Activated CD8-positive, alpha-beta memory T cell treated with anti-CD3 and anti-CD28 coated beads, Interleukin-2, amount 10 ng/mL, durations not matched to agents 7 days and 5 days (primary cell): ENCODE measurements around the gene SPATA17. TPM values are rescaled to one million over a fixed set of nuclear protein-coding genes. Genes with fewer than 3 reads are reported as not detected.
"Not testable (repeated sequence)": the region's sequence is repeated elsewhere in the genome, so short reads cannot be mapped to it uniquely, and the experiment has no call there.

Experiments
- ATAC-seq: fragments of 150-1000 bp; cut with Tn5 transposase; one replicate; pipeline ENCODE4 v1.10.0; 2021; ENCODE audit warnings: moderate library complexity
- CTCF ChIA-PET: fragments of 350-600 bp; sonication (Branson Sonifier 250); formaldehyde crosslinking; loops from one replicate; lab custom pipeline; 2021; ENCODE audit warnings: antibody characterized with exemption; lab: Charles Lee
- DNase-seq: peaks from one replicate; pipeline ENCODE4 v3.0.0-alpha.2; 2020
- H3K27ac Mint-ChIP-seq: one replicate; pipeline ENCODE4 v1.8.0; 2021; ENCODE audit warnings: mild to moderate bottlenecking, mixed read lengths
- H3K27me3 Mint-ChIP-seq: one replicate; pipeline ENCODE4 v1.8.0; 2021; ENCODE audit warnings: mixed read lengths
- H3K36me3 Mint-ChIP-seq: one replicate; pipeline ENCODE4 v1.8.0; 2021; ENCODE audit warnings: mild to moderate bottlenecking, mixed read lengths
- H3K4me1 Mint-ChIP-seq: one replicate; pipeline ENCODE4 v1.8.0; 2021; ENCODE audit warnings: mixed read lengths
- H3K4me3 Mint-ChIP-seq: one replicate; pipeline ENCODE4 v1.8.0; 2021; ENCODE audit warnings: mild to moderate bottlenecking, moderate library complexity, mixed read lengths
- H3K9me3 Mint-ChIP-seq: one replicate; pipeline ENCODE4 v1.8.0; 2022; ENCODE audit warnings: low read depth, mixed read lengths
- total RNA-seq, 2 experiments: library from RNA; stranded (reverse); gene quantifications; one replicate each; pipeline ENCODE4 v1.2.3, GENCODE V29; 2021

Gene SPATA17, protein sequence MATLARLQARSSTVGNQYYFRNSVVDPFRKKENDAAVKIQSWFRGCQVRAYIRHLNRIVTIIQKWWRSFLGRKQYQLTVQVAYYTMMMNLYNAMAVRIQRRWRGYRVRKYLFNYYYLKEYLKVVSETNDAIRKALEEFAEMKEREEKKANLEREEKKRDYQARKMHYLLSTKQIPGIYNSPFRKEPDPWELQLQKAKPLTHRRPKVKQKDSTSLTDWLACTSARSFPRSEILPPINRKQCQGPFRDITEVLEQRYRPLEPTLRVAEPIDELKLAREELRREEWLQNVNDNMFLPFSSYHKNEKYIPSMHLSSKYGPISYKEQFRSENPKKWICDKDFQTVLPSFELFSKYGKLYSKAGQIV
- not detected for total RNA-seq

DNA sequence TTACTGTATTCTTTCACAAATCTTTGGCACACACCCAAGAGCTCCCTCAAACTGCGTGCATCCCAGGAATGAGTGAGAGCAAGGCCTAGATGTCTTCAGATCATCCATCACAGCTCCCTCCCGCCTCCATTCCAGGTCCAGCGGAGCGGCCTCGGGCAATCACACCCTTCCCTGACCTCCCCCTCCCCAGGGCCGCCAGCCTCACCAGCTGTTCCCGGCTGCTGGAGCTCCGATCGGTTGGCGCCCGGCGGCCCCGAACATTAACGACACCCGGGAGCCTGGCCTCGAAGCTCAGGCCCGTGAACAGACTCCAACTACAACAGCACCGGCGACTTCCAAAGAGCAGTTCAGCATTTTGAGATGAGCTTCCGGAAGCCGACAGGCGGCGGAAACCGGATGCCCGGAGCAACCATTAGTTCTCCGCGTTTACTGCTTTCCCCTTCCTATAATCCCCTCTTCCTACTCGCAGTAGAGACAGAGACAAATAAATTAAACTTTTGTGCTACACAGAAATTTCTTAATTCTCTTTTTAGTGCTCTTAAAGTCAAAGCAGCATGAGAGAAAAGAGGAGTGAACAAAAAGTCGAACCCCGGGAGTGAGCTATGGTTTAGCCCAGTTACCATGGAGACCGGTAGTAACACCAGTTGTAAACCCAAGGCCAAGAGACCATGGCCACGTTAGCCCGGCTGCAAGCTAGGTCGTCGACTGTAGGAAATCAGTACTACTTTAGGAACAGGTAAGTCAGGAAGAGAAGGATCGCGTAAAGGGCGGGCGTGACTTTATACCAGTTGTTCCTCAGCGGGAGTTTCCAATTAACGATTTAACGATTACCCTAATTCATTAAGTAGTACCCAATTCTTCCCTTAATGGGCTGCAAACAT lies at the start of gene SPATA17, which contains the start of gene GPATCH2:
SPATA17 (plus strand) TSS at position 634 of the 881 bp plus-strand sequence; CDS start at position 669, 35 bp downstream.
GPATCH2 (minus strand) TSS at position 380 of the 881 bp plus-strand sequence; CDS start at position 261, 119 bp downstream.
- Mint-ChIP-seq H3K4me1 (peaks cover 28% of the 10 kb centered on the region), H3K36me3 (no peaks in the 10 kb centered on the region), H3K4me3 (peak within 1 kb of the TSS; percentile 89), H3K9me3 (no peaks in the 10 kb centered on the region), H3K27ac (peak within 1 kb of the TSS; percentile 97), H3K27me3 (peaks cover 2% of the 10 kb centered on the region)
- ATAC-seq: peak; percentile 95
- DNase-seq: peak; percentile 85
- CTCF ChIA-PET: interaction anchor here (1.1 to 1.6 kb wide), 3 partner anchors 10 to 149 kb away, joined by 3 to 5 read pairs (median 5); no protein-coding TSS in a partner anchor

DNA sequence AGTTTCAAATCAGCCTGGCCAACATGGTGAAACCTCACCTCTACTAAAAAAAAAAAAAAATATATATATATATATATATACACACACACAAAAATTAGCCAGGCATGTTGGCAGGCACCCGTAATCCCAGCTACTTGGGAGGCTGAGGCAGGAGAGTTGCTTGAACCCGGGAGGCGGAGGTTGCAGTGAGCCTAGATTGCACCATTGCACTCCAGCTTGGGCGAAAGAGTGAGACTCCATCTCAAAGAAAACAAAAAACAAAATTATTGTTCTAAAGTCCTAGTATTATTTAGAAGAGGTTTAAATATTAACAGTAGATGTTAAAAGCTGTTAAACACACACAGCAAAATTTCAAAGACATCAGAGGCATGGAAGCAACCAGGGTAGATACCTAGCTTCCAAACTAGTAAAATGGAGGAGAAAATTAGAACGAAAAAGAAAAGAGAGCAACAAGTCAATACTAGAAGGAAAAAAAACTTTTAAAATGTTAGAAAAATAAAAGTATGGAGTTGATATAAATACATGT lies 46.8 kb upstream of the SPATA17 start:
- H3K4me3 Mint-ChIP-seq, H3K4me1 Mint-ChIP-seq, H3K9me3 Mint-ChIP-seq, H3K27ac Mint-ChIP-seq, CTCF ChIA-PET, DNase-seq, H3K36me3 Mint-ChIP-seq, H3K27me3 Mint-ChIP-seq, ATAC-seq: not testable (repeated sequence)

DNA sequence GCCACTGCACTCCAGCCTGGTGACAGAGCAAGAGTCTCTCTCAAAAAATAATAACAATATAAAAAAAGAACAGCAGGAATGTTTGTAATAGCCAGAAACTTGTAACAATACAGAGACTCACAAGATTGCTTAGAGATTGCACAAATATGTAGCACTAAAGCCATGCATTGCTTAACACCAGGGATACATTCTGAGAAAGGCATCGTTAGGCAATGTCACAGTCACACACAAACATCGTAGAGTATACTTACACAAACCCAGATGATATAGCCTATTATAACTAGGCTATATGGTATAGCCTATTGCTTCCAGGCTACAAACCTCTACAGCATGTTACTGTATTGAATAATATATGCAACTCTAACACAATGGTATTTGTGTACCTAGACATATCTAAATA lies 45.6 kb upstream of the SPATA17 start:
- DNase-seq (no peak), ATAC-seq (no peak)
- CTCF ChIA-PET: no interaction called here
- H3K27me3 Mint-ChIP-seq: no peaks in the 10 kb centered on the region
- H3K36me3 Mint-ChIP-seq: peaks cover 5% of the 10 kb centered on the region
- no peaks in the 10 kb centered on the region for H3K4me1 Mint-ChIP-seq
- H3K4me3 Mint-ChIP-seq: no peak overlapping the region
- no peak overlapping the region for H3K27ac Mint-ChIP-seq
- no peaks in the 10 kb centered on the region for H3K9me3 Mint-ChIP-seq

DNA sequence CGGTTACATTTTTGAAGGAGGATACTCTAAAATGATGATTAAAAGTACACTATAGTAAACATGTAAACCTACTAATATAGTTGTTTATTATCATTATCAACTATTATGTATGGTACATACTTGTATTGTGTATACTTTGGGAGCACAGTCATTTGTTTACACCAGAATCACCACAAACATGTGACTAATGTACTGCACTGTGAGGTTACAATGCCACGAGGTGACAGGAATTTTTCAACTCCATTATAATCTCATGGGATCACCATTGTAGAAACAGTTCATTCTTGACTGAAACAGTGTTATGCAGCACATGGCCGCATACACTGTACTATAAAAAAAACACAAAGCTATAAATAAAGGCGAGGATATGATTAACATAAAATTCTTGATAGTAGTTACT lies 44.6 kb upstream of the SPATA17 start:
- no peaks in the 10 kb centered on the region for H3K4me1 Mint-ChIP-seq
- CTCF ChIA-PET: no interaction called here
- H3K36me3 Mint-ChIP-seq: peaks cover 1% of the 10 kb centered on the region
- H3K27me3 Mint-ChIP-seq: no peaks in the 10 kb centered on the region
- DNase-seq (no peak), ATAC-seq (no peak)
- H3K4me3 Mint-ChIP-seq: no peak overlapping the region
- H3K9me3 Mint-ChIP-seq: no peaks in the 10 kb centered on the region
- no peak overlapping the region for H3K27ac Mint-ChIP-seq

DNA sequence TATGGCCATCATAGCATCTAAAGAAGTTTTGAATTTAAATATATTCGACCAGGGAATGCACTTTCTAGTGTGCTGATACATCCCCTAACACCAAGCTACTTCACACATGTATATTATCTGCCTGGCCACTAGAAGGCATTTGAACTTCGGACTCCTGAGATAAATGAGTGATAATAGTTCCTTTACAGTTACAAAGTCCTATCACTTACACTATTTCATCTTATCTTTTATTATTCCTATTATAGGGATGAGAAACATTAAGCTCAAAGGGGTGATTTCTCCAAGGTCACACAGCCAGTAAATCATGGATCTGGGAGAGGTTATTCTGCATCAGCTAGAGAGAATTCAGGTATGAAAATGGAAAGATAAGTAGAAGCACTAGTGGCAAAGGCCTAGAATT lies 40.5 kb upstream of the SPATA17 start:
- Mint-ChIP-seq H3K27me3 (no peaks in the 10 kb centered on the region), H3K4me3 (no peak overlapping the region), H3K27ac (no peak overlapping the region), H3K9me3 (no peaks in the 10 kb centered on the region), H3K4me1 (no peaks in the 10 kb centered on the region), H3K36me3 (peaks cover 1% of the 10 kb centered on the region)
- CTCF ChIA-PET: no interaction called here
- DNase-seq: no peak
- ATAC-seq: no peak

DNA sequence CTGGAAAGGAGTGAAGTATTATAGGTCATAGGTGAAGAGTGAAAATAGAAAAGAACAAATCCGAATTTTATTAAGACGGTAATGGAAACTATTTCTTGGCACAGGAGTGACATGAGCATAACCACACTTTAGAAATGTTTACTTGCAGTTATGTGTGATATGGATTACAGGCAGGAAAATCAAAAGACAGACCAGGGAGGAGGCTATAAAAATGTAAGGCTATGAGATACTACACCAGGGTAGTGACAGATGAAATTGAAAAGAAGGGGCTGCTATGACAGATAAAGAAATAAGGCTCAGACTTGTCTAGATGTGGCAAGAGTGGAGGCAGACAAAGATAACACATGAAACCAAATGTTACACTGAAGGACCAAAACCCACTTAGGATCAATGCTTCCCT lies 32.0 kb upstream of the SPATA17 start:
- Mint-ChIP-seq H3K36me3 (peaks cover 4% of the 10 kb centered on the region), H3K4me1 (no peaks in the 10 kb centered on the region), H3K27ac (no peak overlapping the region), H3K27me3 (no peaks in the 10 kb centered on the region), H3K9me3 (no peaks in the 10 kb centered on the region), H3K4me3 (no peak overlapping the region)
- CTCF ChIA-PET: no interaction called here
- ATAC-seq (no peak), DNase-seq (no peak)

DNA sequence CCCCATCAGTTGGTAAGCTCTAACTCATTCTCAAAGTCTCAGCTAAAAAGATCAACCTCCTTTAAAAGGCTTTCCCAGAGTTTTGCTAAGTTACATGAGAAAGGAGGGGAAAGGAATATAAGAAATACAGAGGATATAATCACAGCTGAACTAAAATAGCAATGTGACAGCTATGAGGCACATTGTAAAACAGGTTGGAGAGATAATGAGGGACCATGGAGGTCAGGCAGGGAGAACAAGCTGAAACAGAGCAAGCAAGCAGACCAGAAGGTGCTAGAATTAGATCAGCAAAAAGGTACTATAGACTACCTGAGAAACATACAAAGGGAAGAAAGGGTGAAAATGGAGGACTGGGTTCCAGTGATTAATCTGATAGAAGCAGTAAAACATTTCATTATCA lies 28.8 kb upstream of the SPATA17 start:
- Mint-ChIP-seq H3K9me3 (no peaks in the 10 kb centered on the region), H3K27me3 (no peaks in the 10 kb centered on the region), H3K4me3 (no peak overlapping the region), H3K4me1 (no peaks in the 10 kb centered on the region), H3K36me3 (peaks cover 7% of the 10 kb centered on the region), H3K27ac (no peak overlapping the region)
- CTCF ChIA-PET: no interaction called here
- DNase-seq (no peak), ATAC-seq (no peak)

DNA sequence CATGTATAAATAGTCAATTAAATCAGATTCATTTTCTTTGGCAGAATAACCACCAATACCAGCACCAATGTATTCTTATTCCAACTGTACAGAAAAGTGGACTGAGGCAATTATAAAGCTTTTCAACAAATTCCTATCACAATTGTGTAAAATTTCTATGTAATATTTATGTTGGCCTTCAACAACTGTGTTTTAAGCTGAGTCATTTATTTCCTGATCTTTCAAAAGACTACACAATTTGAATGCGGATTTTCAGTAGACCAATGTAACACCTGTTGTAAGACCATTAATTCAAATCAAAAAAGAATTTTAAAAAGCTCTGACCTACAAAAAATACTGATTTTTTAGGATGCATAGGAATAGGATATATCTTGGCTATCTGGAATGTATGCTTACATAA lies 25.8 kb upstream of the SPATA17 start:
- H3K27me3 Mint-ChIP-seq: no peaks in the 10 kb centered on the region
- CTCF ChIA-PET: no interaction called here
- H3K9me3 Mint-ChIP-seq: no peaks in the 10 kb centered on the region
- no peaks in the 10 kb centered on the region for H3K4me1 Mint-ChIP-seq
- no peak for ATAC-seq
- peaks cover 13% of the 10 kb centered on the region for H3K36me3 Mint-ChIP-seq
- no peak overlapping the region for H3K27ac Mint-ChIP-seq
- no peak for DNase-seq
- H3K4me3 Mint-ChIP-seq: no peak overlapping the region

DNA sequence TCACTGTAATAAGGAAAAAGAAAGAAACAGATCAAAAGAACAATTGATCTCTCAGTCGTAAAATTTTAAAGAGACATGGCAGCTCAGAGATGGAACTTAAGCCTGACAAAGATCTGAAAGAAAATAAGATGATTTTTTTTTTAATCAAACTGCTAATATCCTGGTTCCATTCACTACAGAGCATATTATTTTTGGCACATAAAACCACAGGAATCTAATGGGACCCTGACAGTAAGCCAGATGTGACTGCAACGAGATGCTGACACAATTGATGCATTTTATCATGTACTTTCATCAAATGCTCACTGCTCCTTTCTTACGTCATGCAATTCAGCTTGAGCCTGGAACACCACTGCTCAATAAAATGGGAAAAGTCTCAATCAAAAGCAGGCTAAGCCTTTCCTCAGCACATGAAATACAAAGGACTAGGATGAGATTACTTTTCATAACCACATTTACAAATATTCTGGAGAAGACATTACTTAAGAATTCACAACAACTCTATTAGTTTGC lies 16.9 kb upstream of the SPATA17 start:
- no peaks in the 10 kb centered on the region for H3K4me1 Mint-ChIP-seq
- H3K4me3 Mint-ChIP-seq: no peak overlapping the region
- H3K36me3 Mint-ChIP-seq: peaks cover 15% of the 10 kb centered on the region
- CTCF ChIA-PET: no interaction called here
- no peaks in the 10 kb centered on the region for H3K9me3 Mint-ChIP-seq
- DNase-seq: no peak
- ATAC-seq: no peak
- H3K27me3 Mint-ChIP-seq: no peaks in the 10 kb centered on the region
- H3K27ac Mint-ChIP-seq: no peak overlapping the region

DNA sequence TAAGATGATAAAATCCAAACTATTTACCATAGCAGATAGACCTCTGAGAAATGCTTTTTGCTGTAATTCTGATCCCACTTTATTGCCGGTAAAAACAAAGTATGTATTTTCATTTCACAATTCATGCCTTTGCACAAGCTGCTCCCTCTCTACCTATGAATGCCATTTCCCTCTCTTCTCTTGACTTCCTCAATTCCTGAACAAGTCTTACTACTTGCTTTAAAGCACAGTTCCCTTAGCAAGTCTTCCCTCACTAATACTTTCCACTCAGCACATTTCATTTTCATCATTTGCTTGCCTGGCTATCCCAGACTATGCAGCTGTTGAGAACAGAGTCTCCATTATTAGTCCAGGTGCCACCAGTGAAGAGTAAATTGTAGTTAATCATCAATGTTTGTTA lies 14.0 kb upstream of the SPATA17 start:
- no peak overlapping the region for H3K4me3 Mint-ChIP-seq
- CTCF ChIA-PET: interaction anchor here (1.7 kb wide), 1 partner anchor 14 kb away, joined by 5 read pairs; the partner anchor contains the start of genes GPATCH2 and SPATA17
- H3K27ac Mint-ChIP-seq: no peak overlapping the region
- H3K4me1 Mint-ChIP-seq: peaks cover 17% of the 10 kb centered on the region
- ATAC-seq (no peak), DNase-seq (no peak)
- H3K27me3 Mint-ChIP-seq: no peaks in the 10 kb centered on the region
- H3K36me3 Mint-ChIP-seq: peaks cover 21% of the 10 kb centered on the region
- no peaks in the 10 kb centered on the region for H3K9me3 Mint-ChIP-seq

DNA sequence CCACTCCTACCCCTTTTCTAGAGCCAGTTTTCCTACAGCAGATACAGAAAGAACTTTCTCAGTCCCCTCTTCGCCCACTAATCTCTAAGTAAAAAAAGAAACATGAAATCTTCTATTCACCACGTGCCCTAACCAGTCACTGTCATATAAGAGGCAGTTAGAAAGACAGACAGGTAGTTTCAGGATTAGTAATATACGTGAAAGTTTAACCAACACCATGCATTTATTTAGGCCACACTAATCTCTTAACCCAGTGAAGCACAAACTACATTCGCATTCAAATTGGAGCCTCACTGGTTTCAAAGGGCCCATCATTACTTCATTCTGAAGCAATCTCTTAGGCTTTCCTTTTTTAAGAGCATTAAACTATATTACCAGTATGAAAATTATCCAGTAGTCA lies 10.3 kb upstream of the SPATA17 start:
- CTCF ChIA-PET: interaction anchor here (1.8 kb wide), 1 partner anchor 10 kb away, joined by 5 read pairs; the partner anchor contains the start of genes GPATCH2 and SPATA17
- ATAC-seq (peak; percentile 99), DNase-seq (no peak)
- peaks cover 20% of the 10 kb centered on the region for H3K4me1 Mint-ChIP-seq
- H3K36me3 Mint-ChIP-seq: peaks cover 23% of the 10 kb centered on the region
- no peaks in the 10 kb centered on the region for H3K27me3 Mint-ChIP-seq
- H3K4me3 Mint-ChIP-seq: no peak overlapping the region
- H3K9me3 Mint-ChIP-seq: no peaks in the 10 kb centered on the region
- no peak overlapping the region for H3K27ac Mint-ChIP-seq

DNA sequence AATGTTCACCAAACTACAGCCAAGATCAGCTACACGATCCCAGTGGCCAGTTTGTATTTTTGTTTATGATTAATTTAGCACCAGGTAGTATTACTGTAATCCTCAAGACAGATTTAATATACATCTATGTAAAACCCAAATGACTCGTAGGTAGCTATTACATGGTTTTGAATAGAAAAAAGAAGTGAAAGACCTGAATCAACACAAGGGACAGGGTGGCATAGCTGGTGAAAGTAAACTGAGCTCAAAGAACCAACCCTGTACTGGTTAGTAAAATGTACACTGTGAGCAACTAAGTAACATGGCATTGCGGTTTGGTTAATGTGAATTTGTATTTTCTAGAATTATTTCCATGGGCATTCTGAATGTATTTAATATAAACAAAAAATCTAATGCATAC lies 9.1 kb upstream of the SPATA17 start:
- CTCF ChIA-PET: interaction anchor here (1.8 kb wide), 1 partner anchor 9 kb away, joined by 5 read pairs; the partner anchor contains the start of genes GPATCH2 and SPATA17
- Mint-ChIP-seq H3K27ac (no peak overlapping the region), H3K27me3 (no peaks in the 10 kb centered on the region)

DNA sequence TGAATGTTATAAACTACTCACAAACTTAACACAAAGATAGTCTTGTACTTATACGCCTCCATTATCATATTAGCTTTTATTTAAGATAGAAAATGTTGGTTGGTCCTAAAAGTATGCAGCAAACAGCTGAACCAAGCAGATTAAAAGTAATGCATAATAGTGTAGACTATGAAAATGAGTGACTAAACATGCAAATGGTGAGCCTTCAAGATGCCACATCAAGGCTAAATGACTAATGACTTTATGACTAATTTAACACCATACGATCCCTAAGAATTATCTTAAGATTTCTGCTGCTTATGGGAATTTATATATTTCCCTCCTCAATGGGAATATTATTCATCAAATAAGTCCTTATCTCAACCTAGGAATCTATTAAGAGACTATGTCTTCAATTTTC lies 4.8 kb upstream of the SPATA17 start:
- no peak for ATAC-seq
- H3K27ac Mint-ChIP-seq: no peak overlapping the region
- H3K27me3 Mint-ChIP-seq: no peaks in the 10 kb centered on the region
- H3K4me3 Mint-ChIP-seq: no peak overlapping the region
- H3K36me3 Mint-ChIP-seq: peaks cover 6% of the 10 kb centered on the region
- CTCF ChIA-PET: no interaction called here
- no peaks in the 10 kb centered on the region for H3K9me3 Mint-ChIP-seq
- H3K4me1 Mint-ChIP-seq: peaks cover 32% of the 10 kb centered on the region
- no peak for DNase-seq

More for the DNA sequence above, 9.1 kb upstream of the SPATA17 start:
- DNase-seq (no peak), ATAC-seq (no peak)
- Mint-ChIP-seq H3K36me3 (peaks cover 21% of the 10 kb centered on the region), H3K4me3 (no peak overlapping the region), H3K9me3 (no peaks in the 10 kb centered on the region), H3K4me1 (peaks cover 21% of the 10 kb centered on the region)
